Bone marrow (tissue), 2 donors: Measurements from ENCODE around the gene LRRC8C.
"Not testable (repeated sequence)": the region's sequence is repeated elsewhere in the genome, so short reads cannot be mapped to it uniquely, and the experiment has no call there.

Experiments used
- DNase-seq, 2 donors: peaks; one replicate each; lab custom pipeline; 2025; lab: John Stamatoyannopoulos, UW

Gene LRRC8C

DNA sequence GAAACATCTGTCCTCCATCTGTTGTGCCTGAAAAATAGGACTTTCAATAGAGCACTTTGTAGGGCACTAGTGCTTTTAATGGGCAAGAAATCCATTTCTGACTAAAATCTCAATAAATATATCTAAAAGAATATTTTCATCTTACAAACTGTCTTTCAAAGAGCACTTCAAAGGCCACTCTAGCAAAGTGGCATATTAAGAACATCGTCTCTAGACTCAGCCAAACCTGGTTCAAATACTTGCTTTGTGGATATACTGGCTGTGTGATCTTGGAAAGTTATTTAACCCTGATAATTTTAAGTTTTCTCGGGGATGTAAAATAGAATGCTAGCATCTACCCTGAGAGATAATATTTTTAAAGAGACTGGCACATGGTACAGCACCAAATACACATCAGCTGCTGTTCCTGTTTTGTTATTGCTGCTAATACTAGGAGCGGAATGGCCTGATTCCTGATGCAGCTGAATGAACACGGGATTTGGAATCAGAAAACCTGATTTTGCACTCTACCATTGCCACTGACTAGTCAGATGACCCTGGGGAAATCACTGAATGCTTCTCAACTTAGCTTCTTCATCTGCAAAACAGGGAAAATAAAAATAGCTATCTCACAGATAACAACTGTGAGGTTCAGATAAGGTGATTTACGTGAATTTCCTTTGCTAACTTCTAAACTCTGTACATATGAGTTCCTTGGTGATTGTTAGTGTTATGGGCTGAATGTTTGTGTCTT lies 25.2 kb upstream of the LRRC8C start:
- no peak for DNase-seq

DNA sequence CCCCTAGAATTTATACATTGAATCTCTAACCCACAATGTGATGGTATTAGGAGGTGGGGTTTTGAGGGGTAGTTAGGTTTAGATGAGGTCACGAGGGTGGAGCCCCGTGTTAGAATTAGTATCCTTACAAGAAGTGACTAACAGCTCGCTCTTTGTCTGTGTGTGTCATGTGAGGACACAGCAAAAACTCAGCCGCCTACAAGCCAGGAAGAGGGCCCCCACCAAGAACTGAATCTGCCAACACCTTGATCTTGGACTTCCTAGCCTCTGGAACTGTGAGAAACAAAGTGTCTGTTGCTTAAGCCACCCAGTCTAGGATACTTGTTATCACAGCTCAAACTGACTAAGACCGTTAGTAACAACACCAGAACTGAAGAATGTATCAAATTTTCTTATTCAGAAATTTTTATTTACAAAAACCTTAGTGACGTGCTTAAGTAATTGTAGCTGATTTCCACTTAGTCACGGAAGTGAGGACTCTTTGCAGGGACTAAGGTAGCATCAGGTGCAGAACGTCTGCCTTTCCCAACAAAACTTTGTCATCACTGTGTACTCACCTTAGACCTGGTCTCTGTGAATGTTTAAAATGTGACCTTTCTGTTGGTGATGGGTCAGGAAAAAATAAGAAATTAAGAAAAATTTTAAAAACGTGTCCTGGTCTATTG lies 24.5 kb upstream of the LRRC8C start:
- DNase-seq, result no peak

DNA sequence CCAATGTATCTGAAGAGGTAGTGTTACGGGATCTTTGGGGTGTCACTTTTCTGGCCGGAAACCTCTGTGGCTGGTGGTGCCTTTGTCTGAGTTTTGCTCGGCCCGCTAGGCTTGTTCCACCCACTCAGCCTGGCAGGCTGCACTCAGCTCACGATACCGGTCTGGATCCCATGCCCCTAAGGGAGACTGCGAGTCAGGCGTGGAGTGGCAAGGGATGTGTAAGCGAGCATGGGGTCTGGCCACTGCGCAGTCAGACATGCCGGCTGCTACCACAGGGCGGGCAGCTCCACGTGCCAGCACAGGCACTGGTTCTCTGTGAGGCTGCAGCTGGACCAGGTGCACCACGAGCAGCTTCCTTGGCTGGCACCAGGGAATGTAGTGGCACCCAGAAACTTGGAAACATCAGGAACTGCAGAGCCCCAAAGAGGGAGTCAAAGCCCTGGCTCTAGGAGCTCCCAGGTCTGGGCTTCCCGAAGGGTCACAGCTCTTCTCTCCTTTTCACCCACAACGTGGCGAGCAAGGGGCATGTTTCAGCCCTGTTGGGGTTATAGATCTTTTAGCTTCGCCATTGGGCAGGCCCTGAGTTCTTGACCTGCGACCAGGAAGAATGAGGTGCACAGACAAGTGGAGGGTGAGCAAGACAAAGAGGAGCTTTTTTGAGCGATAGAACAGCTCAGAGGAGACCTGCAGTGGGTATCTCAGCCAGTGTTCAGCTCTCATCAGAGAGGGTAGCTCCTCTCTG lies 23.8 kb upstream of the LRRC8C start:
- DNase-seq, result no peak

DNA sequence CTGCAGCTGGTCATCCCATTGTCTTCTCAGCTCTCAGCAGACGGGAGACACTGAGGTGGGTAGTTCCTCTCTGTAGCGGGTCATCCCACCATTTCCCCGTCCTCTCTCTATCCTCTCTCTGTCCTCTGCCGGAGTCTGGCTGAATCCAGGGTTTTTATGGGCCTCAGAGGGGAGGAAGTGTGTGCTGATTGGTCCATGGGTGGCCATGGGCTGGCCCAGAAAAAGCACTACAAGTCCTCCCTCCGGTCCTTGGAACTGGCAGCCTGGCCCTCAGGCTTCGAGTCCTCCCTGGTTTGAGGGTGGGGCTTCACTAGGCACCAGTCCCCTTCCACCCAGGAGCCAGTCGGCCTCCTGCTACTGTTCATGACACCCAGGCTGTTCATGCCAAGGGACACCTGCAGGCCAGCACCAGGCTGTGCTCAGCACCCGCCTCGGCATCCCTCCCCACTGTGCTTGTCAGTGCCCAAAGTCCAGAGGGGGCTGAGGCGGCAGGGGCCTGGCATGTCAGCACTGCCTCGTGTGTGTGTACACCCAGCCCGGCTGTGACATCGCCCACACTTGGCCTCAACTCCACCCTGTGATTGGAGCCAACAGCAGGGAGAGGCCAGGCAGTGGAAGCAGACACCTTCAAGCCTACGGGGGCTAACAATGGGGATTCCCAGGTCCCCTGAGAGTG lies 23.0 kb upstream of the LRRC8C start:
- DNase-seq, result no peak

GRCh38 chr1:89610457-89611011 lies 22.4 kb upstream of the LRRC8C start:
- DNase-seq, result no peak

DNA sequence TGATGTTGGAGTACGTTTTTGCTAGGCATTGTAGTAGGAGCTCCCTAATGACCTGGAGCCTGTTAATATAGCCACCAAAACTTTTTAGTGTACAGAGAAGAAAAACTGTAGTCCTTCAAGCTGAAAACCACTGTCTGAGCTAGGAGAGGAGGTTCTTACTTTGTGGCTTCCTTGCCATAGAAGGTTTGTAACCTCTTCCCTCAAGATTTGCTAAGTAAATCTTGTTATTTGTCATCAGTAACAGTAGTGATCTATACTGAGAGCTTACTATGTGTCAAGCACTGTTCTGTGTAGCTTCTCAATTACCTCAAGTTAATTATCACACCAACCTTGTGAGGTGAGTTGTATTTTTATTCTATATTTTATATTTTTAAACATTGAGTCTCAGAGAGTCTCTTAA lies 21.2 kb upstream of the LRRC8C start:
- DNase-seq, result no peak

- no peak for DNase-seq
Observed at GRCh38 chr1:89613928-89614327, 19.0 kb upstream of the LRRC8C start.

DNA sequence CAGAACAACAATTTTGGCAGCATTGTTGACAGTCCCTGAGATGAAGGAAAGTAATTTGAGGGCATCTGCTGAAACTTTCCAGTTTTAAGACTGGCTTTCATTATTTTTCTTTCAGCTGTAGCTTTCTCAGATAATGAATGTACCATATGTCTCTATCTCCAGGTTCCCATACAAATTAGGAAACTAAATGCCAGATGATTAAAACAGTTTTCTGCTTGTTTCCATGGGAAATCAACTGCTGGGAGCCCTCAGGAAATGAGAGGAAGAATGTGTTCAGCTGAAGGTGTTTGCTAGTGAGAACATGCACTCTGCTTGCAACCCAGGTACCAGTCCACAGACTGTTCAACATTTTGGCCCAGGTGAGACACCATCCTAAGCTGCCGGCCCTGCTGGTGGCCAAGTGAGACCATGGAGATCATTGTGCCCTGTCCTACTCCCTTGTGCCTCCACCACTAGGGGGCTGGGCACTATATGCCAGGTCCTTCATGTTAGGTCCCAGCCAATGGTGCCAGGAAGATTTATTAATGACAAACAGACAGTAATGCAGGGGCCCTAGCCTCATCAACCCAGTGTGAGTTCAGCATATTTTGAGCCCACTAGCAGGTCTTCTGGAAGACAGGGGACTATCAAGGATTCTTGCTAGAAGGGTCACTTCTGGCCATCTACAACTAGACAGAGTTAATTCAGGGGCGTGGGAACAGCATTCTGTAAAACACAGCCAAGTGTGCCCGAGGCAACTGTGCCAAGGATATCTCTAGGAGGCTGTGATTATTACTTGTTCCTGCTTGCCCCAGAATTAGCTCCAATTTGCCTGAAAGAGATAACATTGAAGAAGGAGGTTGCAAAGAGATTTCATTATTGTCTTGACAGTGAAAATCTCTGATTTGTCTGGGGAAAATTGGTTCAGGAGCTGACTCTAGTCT lies 17.0 kb upstream of the LRRC8C start:
- DNase-seq, result no peak

GRCh38 chr1:89616844-89617627 lies 15.9 kb upstream of the LRRC8C start:
- DNase-seq, result no peak

- DNase-seq, result peak in 1 of 2 donors; percentile 19
Observed at GRCh38 chr1:89620664-89621063, 12.3 kb upstream of the LRRC8C start.

DNA sequence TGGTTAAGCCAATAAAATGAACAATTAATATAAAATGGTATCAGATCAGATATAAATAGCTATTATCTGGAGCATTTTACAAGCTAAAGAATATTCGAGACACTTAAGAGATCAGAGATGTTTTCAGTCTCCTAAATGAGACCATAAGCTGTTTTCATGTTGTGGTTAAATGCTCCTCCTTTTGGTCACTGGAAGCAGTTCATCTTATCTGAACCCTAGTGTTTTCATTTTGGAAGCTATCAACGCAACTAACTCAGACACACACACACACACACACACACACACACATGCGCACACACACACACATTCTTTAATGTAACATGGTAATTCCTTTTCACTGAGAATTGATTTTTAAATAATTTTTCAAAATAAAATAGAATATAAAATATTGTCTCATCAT lies 10.0 kb upstream of the LRRC8C start:
- no peak for DNase-seq

DNA sequence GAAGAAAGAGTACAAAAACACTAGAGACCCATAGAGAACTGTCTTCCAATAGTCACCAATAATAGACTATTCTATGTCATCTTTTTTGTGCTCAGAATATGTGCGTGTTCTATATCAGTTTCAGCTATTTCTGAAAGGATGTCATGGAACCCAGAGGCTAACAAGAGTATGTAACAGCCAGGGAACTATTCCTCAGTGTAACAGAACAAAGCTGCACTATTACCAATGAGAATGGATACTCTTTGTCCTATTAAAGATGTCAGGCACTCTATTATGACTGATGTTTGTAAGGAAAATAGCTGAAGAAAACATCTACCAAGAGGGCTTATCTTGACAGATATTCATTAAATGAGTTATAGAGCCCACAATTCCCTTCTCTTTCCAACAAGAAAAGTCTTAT lies 8.6 kb upstream of the LRRC8C start:
- no peak for DNase-seq

DNA sequence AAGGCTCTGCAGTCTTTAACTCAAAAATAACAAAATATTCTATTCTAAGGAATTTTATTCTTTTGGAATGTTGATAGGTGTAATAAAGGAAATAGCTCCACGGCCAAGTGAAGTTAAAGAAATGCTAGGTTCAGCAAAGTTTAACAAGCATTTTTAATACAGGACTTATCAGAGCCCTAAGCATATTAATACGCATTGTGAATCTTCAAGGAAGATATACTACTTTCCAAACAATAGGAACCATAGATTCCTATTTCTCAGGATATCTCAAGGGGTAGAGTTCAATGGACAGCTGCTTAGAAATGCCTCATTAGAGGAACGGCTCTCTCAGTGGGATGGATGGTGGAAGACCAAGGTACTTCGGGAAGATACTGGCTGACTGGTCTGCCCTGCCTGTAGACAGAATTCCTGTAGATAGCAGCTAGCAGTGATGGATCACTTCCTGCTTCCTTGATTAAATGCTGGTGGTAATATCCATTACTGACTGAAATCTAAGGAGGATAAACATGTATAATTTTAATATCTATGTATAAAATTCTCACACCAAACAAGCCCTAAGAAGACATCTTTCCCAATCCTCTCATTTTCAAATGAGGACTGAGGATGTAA lies 8.1 kb upstream of the LRRC8C start:
- DNase-seq, result no peak

DNA sequence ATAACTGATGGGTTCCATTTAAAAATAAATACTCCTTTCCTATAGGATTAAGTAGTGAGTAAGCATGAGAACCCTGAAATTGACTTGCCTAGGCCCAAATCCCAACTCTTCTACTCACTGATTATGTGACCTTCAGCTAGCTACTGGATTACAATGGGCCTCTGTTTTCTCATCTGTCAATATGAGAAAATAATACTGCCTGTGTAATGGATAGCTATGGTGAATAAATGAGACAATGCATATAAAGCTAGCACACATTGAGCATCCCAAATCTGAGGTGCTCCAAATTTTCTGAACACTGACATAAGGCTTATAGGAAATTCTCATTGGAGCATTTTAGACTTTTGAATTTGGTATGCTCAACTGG lies 5.3 kb upstream of the LRRC8C start:
- no peak for DNase-seq

- DNase-seq, result no peak
Observed at GRCh38 chr1:89629146-89629545, 3.8 kb upstream of the LRRC8C start.

GRCh38 chr1:89629600-89629999 lies 3.3 kb upstream of the LRRC8C start:
- DNase-seq, result not testable (repeated sequence)

DNA sequence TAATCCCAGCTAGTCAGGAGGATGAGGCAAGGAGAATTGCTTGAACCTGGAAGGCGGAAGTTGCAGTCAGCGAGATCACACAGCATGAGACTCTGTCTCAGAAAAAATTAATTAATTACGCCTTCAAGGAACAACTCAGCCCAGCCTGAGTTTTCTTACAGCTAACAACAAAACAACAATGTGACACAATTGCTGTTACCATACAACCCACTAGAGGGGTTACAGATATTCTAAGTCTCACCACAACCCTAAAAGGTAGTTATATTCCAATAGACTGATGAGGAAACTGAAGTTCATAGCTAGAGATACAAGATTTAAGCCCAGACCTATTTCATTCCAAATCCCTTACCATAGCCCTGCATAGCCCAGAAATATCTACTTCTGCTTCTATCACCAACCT lies 2.9 kb upstream of the LRRC8C start:
- DNase-seq, result no peak

DNA sequence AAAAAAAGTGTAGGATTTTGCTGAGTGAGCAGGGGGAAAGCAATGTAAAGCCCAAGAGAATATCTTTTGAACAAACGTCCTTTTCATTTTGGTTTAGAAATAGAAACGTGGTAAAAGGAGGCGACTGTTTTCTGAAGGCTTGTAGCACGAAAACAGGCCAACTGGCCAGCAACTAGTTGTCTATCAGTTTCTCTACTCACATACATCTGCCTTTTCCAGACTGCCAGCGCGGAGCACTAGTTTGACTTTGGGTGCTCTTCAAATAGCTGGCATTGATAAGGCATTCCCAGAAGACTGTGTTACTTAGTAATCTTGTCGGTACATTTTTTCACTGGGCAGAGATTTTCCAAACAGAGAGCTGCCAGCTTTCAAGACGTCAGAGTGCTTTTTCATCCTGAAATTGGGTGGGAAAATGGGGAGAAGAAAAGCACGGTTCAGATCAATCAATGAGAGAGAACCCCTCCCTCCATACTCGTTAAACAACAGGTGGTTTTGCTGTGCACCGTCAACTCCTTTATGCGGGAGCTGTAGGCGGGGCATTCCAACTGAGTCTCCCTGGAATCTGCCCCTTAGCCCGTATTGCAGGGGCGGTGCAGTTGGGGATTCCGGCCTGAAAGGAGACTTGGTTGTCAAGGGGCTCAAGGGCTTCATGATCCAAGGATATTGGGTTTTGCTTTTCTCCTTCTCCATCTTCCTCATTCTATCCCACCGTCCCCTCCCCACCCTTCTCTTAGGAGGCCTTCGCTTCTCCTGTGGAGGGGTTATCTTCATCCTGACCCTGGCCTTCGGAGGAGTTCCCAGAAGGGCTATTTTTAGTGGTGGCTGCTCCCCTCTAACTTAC lies 884 bp upstream of the LRRC8C start:
- DNase-seq, result no peak

GRCh38 chr1:89633248-89633799 lies 404 bp downstream of the LRRC8C start:
- no peak for DNase-seq
